Measurements from ENCODE around the gene ANKRD39.
"Not testable (repeated sequence)": the region's sequence is repeated elsewhere in the genome, so short reads cannot be mapped to it uniquely, and the experiment has no call there.

ANKRD39 gene

DNA sequence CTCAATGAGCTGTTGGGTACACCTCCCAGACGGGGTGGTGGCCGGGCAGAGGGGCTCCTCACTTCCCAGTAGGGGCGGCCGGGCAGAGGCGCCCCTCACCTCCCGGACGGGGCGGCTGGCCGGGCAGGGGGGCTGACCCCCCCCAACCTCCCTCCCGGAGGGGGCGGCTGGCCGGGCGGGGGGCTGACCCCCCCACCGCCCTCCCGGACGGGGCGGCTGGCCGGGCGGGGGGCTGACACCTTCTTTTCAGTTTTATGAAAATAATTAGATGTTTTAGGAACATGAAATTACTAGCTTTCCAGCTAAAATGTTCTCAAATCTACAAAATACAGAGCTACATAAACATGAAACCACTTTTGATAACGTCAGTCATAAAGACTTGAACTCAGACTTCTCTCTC is 51.9 kb downstream of the ANKRD39 start:
- not testable (repeated sequence) for DNase-seq

DNA sequence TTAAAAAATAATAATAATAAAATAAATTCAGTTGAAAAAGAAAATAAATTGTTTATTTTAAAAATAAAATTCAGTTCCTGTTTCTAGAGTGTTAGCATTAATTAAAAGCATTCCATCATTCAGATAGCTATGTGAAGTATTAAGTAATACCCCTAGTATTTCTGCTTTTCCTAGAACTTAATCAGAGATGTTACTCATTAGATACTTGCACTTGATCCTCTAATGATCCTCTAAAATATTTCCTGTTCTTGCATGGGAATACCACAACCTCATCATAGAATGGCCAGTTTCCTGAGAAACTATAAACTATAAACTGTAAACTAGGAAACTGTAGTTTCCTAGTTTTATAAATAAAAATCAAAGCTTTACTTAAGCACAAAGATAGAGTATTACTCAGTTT is 52.8 kb downstream of the ANKRD39 start:
- no peak for DNase-seq

DNA sequence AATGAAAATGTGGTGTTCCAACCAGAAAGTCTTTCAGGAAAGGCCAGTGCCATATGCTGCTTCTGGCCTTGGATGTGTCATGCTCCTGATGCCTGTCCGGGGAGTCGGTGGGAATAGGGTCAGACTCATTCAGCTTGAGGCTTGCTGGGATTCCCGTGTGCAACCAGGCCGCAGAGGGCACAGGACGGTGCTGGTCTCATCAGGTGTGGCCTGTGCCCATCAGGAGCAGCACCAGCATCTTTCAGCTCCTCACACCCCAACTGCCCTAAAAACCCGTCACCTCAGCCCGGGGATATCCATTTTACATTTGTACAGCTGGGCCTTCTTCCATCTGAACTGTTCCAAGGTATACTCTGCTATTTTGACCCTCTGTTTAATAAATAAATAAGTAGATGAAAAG is 55.1 kb downstream of the ANKRD39 start:
- no peak for DNase-seq

DNA sequence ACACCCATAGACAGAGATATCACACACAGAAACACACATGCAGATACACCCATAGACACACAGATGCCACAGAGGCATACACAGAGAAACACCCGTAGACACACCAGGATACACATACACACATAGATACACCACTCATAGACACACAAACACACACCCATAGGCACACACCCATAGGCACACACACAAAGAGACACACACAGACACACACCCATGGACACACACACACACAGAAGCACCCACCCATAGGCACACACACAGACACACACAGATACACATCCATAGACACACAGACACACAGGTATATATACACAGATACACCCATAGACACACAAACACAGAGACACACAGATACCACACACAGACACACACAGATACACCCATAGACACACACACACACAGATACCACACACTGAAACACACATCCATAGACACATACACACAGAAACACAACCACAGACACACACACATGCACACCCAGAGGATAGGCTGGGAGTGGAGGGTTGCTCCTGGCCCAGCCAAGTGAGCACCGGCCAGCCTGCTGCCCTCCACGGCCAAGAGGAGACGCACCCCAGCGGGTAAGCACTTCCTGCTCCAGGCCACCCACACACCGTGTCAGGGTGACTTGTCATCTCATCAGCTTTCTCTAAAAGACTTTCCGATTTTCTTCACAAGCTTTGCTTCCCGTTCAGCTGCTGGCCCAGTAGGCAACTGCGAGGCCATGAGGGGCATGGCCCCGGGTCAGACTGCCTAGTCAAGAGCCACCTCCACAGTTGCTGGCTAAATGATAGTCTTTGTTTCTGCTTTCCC is 55.8 kb downstream of the ANKRD39 start:
- DNase-seq = no peak

DNA sequence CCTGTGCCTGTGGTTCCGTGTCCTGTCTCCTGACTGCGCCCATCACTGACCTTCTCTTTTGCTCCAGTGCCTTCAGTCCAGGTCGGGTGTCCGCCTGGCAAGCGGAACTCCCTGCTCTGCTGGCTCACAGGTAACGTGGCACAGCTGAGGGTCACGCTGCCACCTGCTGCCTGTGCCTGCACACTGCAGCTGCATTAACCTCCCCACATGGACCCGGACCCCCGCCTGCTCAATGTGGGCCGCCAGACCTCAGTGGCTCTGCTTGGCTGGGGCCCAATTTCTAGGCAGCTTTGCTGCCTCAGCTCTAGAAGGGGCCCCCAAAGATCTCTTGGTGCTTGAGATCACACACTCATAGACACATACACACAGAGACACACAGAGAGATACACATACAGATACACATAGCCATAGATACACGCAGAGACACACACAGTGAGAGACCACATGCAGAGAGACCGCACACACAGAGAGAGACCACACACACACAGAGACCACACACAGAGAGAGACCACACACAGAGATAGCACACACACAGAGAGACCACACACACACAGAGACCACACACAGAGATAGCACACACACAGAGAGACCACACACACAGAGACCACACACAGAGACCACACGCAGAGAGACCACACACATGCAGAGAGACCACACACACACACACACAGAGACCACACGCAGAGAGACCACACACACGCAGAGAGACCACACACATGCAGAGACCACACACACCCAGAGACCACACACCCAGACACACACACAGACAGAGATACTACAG is 56.6 kb downstream of the ANKRD39 start:
- DNase-seq = peak; percentile 59

DNA sequence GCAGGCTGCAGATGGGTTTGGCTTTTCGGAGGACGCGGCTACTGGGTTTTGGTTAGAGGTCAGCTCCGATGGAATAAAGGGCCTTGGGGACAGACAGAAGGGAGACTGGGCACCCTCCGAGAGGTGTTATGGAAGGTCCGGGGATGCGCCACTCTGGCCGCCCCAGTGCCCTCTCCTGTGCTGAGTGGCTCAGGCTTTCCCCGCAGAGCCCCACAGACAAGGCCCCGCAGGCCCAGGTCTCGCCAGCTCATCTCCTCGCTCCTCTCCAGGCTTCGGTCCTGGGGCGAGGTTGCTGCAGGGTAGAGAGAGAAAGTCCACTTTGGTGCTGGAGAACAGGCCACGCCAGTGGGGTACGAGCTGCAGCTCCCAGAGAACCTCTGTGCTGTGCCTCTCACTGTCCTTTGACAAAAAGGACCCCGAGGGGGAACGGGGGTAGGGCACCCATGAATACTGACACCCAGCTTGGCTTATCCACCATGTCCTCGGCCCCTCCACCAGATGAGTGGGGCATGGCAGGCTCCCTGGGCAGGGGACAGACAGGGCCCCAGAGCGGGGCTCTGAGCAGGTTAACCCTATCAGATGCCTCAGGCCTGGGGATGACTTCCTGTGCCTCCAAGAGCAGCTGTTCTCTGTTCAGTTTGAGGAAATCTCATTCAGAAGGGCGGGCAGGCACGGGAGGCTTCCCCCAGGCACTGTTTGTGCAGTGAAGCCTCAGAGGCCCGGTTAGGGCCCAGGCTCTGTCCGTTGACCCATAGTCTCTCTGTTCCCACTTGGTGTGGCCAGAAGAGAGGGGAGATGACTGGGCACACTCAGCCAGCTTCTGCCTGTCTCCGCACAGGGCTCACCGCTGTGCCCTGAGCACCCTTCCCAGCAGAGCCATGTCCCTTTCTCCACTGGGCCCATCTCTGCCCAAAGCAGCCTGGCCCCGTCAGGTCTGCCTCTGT is 57.5 kb downstream of the ANKRD39 start:
- DNase-seq = no peak

DNA sequence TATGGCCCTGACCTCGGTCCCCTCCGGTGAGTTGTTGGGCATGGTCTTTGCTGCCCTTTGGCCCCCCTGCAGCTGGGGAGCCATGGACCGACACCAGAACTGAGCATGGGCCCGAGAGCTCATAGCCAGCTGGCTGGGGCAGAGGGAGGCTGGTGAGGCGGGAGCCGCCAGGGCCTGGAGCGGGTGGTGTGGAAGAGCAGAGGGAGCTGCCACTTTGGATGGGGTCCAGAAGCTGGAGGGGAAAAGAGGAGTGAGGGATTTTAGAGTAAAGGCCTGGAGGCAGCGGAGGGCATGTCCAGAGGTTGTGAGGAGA is 58.2 kb downstream of the ANKRD39 start:
- no peak for DNase-seq

DNA sequence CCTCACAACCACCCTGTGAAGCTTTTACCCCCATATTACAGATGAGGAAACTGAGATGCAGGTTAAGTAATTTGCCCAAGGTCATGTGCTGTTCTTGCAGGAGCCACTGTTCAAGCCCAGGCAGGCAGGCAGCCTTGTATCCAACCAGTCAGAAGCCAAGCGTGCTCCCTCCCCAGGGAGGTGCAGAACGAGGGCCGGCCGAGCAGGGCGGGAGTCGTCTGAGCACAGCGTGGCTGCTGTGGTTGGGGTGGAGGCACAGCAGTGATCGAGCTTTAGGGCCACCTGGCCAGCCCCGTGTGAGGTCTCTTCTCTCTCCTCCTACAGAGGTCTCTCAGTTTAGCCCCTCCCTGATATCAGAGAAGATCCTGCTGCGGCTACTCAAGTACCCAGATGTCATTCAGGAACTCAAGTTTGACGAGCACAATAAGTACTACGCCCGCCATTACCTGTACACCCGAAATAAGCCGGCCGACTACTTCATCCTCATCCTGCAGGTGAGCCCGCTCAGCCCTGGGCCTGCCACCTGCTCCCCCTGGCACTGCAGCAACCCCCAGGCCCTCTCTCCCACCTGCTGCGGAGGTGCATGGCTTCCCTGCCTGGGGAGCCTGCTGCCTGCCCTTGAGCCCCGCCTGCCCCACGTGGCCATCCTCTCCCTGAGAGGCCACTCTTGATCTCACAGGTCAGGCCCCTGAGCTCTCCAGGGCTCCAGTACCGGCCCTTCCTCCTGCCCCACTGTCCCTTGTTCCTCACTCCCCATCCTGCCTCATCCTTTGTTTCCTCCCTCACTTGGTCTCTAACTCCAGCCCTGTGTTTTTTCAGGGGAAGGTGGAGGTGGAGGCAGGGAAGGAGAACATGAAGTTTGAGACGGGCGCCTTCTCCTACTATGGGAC is 58.8 kb downstream of the ANKRD39 start:
- DNase-seq = no peak
